C4-2B (cell line): ENCODE data around the gene SPATA16.
"Not testable (repeated sequence)": the region's sequence is repeated elsewhere in the genome, so short reads cannot be mapped to it uniquely, and the experiment has no call there.

Source experiments
- H3K27ac ChIP-seq: fragments of 450-650 bp; 2 replicates; pipeline ENCODE4 v1.5.1; 2017
- ZFX ChIP-seq: fragments of 450-650 bp; IDR thresholded peaks from 2 replicates; pipeline ENCODE4 v1.6.1; 2017
- TF ChIP-seq, protein P1 (sequence below): fragments of 450-650 bp; conservative IDR thresholded peaks from 2 replicates; pipeline ENCODE4 v1.5.1; 2017; ENCODE audit warnings: mild to moderate bottlenecking

SPATA16 gene

DNA sequence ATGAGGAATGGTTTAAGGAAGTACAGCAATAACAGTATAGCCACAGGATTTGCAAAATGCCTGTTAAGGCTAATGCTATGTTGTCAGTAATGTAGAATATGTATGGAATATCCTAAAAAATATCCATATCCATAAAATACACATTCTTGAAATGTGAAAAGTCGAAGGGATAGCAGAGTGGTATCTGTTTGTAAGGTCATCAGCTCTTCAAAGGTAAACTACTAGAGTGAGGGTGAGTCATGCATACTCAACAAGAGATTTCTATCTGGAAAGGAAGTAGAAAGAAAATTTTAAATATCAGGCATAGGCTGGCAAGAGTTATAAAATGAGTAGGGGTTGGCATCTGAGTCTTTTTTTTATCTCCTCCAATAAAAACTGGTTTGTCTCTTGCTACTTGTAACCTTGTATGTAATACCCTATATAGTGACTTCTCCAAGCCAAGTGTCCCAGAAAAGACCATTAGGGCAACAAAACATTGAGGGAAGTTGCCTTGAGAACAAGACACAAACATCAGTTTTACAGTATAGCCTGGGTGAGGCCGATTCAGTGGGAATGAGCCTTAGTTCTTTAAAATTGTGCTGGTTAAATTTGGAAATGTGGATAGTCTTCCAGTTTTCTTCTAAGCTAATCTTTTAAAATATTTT lies 103.1 kb downstream of the SPATA16 start:
- no peak overlapping the region for H3K27ac ChIP-seq
- TF ChIP-seq, protein P1, sequence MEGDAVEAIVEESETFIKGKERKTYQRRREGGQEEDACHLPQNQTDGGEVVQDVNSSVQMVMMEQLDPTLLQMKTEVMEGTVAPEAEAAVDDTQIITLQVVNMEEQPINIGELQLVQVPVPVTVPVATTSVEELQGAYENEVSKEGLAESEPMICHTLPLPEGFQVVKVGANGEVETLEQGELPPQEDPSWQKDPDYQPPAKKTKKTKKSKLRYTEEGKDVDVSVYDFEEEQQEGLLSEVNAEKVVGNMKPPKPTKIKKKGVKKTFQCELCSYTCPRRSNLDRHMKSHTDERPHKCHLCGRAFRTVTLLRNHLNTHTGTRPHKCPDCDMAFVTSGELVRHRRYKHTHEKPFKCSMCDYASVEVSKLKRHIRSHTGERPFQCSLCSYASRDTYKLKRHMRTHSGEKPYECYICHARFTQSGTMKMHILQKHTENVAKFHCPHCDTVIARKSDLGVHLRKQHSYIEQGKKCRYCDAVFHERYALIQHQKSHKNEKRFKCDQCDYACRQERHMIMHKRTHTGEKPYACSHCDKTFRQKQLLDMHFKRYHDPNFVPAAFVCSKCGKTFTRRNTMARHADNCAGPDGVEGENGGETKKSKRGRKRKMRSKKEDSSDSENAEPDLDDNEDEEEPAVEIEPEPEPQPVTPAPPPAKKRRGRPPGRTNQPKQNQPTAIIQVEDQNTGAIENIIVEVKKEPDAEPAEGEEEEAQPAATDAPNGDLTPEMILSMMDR = no peak
- no peak for TF ChIP-seq ZFX

DNA sequence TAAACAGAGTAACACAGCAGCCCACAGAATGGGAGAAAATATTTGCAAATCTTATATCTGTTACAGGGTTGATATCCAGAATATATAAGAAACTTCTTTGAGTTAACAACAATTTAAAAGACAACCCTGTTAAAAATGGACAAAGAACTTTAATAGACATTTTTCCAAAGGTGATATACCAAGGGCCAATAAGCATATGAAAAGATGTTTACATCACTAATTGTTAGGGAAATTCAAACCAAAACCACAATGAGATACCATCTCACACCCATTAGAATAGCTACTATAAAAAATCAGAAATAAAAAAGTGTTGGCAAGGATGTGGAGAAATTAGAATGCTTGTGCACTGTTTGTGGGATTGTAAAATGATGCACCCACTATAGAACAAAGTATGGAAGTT lies 110.8 kb downstream of the SPATA16 start:
- no peak for TF ChIP-seq ZFX
- TF ChIP-seq, protein P1 = no peak
- H3K27ac ChIP-seq = no peak overlapping the region

DNA sequence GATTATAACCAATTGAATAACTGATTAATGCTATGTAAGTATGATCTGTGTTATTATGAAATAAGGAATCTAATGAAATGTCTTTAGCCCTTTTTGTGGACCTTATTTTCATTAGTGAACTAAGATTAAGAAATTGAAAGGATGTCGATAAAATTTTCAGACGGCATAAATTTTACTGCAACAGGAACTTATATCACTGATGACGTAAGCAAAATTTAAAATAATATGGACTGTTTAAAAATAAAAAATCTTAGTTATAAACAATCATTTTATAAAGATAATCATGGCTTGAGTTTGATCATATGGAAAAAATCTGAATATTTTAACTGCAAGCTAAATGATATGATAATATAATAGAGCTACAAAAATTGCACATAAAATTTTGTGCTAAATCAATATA lies 112.7 kb downstream of the SPATA16 start:
- TF ChIP-seq, protein P1 = no peak
- no peak for TF ChIP-seq ZFX
- no peak overlapping the region for H3K27ac ChIP-seq

DNA sequence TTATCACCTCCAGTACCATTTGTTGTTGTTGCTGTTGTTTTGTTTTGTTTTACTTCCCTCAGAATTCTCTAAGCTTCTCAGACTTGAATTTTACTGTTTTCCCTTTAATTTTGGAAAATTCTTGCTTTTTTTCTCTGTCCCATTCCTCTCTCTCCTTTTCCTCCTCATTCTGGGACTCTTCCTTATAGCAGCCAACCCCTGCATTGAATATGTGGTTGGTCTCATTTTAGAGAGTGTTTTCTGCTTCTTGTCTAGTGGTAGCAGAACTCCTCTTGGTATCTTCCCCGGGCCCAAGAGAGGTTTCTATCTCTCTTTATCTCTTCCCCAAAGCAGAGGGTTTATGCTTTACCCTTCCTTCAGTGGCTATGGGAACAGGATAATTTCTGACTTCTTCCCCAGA lies 113.6 kb downstream of the SPATA16 start:
- no peak overlapping the region for H3K27ac ChIP-seq
- TF ChIP-seq, protein P1 = no peak
- TF ChIP-seq ZFX = no peak

DNA sequence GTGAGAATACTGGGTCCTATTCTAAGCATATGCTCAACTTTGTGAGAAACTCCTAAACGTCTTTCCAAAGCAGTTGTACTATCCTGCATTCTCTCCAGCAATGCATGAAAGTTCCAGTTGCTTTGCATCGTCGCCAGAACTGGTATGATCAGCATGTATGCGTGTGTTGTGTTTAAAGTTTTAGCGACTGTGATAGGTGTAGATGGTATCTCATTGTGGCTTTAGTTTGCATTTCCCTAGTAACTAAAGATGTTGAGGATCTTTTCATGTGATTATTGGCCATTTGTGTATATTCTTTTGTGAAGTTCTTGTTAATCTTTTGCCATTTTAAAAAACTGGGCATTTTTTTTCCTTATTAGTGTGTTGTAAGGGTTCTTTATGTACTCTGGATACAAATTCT lies 115.1 kb downstream of the SPATA16 start:
- no peak overlapping the region for H3K27ac ChIP-seq
- TF ChIP-seq, protein P1 = no peak
- TF ChIP-seq ZFX = no peak

DNA sequence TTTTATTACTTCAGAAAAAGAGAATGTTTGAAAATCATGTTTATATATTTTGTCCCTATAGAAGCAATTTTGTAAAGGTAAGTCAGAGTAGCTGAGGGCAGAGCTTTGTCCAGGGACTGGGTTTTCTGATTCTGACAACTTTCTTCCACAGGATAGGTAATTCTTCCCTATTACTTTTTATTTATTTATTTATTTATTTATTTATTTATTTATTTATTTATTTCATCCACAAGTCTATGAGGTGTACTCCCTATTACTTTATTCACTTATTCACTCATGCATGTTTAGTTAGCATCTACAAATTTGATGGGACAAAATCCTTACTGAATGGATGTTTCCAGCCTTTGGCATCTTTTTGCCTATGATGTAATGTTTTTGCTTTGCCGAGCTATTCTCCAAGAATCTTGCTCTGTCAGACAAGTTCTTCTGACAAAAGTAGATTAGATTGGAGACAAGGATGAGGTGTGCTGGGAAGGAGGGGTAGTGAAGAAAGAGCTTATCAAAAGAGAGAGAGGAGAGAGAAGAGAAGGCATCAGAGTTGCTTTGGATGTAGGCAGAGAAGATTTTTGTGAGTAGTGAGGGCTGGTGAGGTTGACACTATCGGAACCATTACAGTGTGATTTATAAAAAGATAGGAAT lies 119.4 kb downstream of the SPATA16 start:
- TF ChIP-seq ZFX = no peak
- TF ChIP-seq, protein P1 = no peak
- no peak overlapping the region for H3K27ac ChIP-seq

DNA sequence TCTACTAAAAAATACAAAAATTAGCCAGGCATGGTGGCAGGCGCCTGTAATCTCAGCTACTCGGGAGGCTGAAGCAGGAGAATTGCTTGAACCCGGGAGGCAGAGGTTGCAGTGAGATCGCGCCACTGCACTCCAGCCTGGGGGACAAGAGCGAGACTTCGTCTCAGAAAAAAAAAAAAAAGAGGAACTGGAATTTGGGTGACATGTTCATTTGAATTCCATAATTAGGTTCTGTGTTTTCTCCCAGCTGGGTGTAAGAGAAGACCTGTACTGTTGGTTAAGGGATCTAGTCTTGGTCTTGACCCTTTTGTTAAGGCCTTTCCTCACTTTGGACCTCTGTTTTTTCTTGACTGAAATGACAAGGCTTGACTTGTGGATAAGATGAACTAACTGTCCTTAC lies 120.9 kb downstream of the SPATA16 start:
- H3K27ac ChIP-seq = not testable (repeated sequence)

DNA sequence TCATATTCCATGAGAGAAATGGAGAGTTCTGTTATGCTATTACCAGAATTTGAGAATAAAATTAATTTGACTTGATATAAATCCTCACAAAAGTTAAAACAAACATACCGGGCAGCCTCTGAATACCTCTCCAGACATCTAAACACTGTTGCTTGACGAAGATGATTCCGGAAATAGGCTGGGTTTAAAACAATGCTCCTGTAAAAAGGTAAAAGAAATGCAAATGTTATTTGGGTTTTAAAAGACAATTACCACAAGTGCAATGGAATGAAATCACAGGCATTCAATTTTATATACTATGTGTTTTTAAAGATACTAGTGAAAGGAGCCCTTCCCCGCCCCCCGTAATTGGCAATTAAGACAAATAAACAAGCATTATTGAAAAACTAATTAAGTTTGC lies 121.7 kb downstream of the SPATA16 start:
- no peak overlapping the region for H3K27ac ChIP-seq

More for the DNA sequence above, 121.7 kb downstream of the SPATA16 start:
- TF ChIP-seq, protein P1 = no peak
- TF ChIP-seq ZFX = no peak
